GF-D8 (cell line): ENCODE measurements around the gene PRKCB.
"Not testable (repeated sequence)": the region's sequence is repeated elsewhere in the genome, so short reads cannot be mapped to it uniquely, and the experiment has no call there.

Experiments
- DNase-seq: peaks from one replicate; lab custom pipeline; 2025; lab: John Stamatoyannopoulos, UW

Gene PRKCB

DNA sequence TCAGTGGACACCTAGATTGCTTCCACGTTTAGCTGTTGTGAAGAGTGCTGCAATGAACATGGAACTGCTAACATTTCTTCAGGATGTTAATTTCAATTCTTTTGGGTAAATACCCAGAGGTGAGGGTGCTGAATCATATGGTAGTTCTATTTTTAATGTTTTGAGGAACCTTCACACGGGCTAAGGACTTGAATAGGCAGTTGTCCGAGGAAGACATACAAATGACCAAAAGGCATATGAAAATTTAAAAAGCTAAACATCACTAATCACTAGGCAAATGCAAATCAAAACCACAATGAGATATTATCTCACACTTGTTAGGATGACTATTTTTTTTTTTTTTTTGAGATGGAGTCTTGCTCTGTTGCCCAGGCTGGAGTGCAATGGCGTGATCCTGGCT, 173.3 kb downstream of the PRKCB start:
- no peak for DNase-seq

DNA sequence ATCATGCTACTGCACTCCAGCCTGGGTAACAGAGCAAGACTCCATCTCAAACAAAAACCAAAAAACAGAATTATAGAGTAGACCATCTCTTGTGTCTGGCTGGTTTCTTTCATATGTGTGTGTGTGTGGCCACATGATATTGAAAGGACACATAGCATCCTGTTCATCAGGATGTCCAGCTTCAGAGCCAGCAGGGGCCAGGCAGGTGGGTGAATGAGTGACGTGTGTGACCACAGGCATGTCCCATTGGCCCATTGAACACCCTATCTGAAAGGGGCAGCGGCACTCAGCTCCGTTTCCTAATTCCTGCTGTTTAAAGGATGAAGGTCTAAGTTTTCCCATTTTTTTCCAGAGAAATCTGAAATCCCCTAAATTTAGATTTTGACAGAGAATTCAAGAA, 174.2 kb downstream of the PRKCB start:
- no peak for DNase-seq

DNA sequence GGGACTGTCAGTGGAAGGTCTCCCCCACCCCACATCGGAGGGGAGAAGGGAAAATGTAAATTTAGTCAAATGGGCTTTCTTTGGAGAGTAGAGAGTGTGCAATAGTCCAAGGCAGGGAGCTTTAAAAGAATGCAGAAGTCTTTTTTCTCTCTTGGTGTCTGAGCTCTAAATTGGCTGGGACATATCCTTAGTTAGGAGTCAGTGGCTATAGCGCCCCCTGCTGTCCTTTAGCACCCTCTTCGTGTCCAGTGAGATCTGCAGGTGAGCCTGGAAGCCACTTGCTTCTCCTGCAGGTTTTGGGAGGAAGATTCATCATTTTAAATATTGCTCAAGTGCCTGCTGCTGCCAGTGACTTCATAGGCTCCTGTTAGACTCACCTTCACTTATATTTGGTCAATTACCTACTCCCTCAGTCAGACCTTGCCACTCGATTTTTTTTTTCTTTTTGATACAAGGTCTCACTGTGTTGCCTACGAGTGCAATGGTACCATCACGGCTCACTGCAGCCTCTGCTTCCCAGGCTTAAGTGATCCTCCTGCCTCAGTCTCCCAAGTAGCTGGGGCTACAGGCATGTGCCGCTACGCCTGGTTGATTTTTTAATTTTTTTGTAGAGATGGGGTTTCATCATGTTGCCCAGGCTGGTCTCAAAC, 174.8 kb downstream of the PRKCB start:
- DNase-seq, result peak; percentile 53

DNA sequence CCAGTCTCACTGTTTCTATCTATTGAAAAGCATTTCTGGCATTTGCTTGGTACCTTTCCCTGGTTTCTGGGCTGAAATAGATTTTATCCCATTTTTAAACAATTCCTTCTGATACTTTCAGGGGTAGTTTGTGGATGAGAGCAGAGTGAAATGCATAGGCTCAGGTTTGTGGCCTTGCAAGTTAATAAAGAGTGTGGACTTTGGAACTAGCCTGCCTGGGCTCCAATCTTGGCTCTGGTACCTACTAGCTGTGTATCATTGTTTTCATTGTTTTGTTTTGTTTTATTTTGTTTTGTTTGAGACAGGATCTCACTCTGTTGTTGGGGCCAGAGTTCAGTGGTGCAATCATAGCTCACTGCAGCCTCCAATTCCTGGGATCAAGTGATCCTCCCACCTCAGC, 175.5 kb downstream of the PRKCB start:
- no peak for DNase-seq

DNA sequence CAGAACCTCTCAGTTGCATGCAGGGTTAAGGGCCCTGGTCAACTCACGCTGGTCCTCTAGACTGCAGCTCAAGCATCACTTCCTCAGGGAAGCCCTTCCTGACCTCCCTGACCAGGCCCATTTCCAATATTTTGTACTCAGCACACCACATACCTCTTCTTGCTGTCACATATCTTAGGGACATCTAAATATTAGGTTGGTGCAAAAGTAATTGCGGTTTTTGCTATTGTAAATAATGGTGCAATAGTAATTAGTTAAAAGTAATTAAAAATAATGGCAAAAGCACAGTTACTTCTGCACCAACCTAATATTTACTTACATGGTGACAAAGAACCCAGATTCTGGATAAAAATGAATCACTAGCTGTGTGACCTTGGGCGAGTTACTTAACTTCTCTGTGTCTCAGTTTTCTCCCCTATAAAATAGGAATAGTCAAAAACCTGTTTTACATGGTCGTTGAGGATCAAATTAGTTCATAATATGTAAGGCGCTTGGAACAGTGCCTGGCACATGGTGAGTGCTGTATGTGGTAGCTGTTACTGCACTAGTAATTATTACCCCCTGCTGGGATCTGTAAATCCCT, 177.4 kb downstream of the PRKCB start:
- no peak for DNase-seq

DNA sequence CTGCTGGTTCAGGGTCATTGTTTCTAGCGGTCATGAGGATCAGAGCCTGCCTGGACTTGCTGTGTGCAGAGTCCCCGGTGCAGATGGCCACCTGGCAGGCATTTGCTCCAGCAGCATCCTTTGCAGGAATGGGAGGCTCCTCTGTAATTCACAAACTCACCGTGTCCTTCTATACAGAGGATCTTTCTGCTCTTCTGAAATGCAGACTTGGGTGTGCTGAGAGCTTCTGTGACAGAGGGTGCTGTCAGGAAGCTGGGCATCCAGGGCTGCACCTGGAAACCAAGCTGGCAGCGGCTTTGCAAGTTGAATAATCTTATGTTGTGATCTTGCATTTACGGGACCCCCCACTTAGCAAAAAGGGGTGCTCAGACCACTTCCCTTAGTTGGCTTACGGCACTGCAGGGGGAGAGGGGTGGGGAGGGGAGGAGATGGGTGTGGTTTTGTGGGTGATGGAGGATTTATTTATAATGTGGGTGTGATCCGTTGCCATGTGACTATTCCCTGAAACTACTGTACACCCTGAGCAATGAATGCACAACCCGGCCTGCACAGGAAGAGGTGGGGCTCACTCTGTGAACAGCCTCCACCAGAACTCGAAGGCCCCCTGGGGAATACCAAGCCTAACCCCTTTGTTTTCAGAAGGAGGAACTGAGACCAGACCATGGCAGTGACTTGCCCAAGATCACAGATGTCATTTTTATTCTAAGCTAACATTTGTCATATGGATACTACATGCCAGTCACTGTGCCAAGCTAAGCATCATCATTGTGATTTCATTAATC, 178.3 kb downstream of the PRKCB start:
- DNase-seq, result no peak

DNA sequence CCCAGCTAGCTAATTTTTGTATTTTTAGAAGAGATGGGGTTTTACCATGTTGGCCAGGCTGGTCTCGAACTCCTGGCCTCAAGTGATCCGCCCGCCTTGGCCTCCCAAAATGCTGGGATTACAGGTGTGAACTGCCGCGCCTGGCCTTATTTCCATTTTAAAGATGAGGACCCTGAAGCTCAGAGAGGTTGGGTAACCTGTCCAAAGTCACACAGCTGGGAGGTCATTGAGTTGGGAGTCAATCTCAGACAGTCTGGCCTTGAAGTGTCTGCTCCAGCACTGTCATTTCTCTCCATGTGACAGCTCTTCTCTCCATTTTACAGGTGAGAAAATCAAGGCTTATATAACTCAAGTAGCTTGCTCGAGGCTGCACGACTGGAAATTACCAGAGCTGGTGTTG, 179.2 kb downstream of the PRKCB start:
- not testable (repeated sequence) for DNase-seq

DNA sequence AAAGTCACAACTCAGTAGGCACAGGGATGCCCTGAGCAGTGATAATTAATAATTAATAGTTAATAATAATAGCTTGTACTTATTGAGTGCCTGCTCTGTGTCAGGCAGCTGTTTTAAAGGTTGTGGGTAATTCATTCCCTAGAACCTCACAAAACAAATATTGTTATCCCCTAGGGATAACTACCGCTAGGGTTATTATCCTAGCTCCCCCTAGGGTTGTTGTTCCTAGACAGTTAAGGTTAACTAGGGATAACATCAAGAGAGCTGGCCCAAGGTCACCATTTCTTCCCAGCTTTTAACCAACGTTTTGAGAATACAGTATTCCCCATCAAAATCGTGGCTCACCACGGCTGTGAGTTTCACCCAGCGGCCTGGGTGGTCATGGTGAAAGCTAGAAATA, 180.1 kb downstream of the PRKCB start:
- DNase-seq, result no peak

DNA sequence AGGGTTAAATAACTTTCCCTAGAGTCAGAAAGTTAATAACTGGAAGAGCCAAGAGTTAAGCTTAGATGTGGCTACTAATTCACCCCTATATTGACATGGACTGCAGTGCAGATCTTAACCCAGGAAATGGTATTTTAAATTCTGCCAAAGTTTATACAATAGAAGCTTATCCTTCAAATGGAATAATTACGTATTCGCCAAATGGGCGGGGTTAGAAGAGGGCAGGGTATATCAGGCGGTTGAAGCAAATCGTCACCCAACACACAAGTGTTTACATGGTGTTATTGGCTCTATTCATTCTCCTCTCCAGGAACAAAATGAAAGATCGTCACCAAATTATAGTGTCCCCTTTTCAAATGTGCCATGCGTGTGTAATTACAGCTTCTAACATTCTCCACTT, 182.7 kb downstream of the PRKCB start:
- DNase-seq, result no peak

DNA sequence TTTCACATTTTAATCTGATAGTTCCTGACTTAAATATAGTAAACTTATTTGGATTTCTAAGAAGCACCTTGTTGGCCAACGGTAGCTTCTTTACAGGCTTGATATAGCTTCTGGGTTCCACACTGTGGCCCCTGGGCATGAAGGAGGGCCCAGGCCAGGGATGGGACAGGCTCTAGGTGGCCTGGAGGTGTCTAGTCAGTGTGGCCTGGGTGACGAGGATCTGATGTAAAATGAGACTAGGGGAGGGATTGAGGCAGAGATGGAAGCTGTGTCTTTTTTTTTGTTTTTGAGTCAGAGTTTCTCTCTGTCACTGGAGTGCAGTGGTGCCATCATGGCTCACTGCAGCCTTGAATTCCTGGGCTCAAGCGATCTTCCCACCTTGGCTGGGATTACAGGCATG, 187.0 kb downstream of the PRKCB start:
- no peak for DNase-seq

DNA sequence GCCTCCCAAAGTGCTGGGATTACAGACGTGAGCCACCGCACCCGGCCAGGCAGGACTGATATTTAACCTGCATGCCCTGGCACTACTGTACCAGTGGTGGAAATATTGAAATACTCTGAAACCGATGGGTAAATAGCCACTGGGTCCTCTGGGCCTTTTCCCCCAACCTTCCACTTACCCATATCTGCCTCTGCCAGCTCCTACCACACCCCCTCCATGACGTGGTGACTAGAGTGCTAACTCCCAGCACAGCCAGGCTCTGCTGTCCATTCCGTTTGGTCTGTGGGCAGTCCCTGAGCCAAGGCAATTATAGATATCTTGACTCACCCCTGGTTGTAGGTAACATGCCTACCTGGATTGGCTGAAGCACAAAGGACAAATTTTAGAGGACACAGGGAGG, 187.8 kb downstream of the PRKCB start:
- DNase-seq, result no peak

DNA sequence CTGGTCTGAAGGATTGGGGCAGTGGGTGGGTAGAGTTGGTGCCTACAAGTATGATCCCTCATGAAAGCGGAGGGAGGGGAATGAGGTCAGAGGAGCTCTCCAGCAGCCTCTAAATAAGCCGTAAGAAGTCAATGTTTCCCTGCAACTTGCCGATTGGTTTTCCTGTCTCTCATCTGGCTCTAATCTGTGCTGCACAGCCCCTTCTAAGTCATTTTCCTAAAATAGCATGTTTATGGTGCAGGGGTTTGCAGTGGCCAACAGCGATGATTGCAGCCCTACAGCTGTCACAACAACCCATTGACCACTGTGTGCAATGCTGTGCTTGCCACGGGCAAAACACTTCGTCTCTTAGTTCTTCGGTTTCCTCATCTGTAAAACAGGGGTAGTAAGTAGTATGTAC, 189.2 kb downstream of the PRKCB start:
- no peak for DNase-seq

DNA sequence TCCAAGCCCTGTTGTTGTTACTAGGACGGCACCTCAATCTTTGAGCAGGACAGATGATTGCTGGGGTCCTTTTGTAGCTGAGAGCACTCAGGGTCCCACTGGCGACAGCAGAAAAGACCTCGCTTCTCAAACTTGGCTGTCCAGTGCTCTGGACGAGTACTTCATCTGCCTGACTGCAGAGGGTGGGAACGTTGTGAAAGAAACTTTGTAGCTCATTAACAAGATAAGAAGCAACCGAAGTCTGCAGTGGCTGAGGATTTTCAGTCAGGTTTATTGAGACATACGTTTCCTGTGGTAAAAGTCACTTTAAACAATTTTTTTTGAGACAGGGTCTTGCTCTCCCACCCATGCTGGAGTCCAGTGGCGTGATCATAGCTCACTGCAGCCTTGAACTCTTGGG, 191.7 kb downstream of the PRKCB start:
- DNase-seq, result no peak

DNA sequence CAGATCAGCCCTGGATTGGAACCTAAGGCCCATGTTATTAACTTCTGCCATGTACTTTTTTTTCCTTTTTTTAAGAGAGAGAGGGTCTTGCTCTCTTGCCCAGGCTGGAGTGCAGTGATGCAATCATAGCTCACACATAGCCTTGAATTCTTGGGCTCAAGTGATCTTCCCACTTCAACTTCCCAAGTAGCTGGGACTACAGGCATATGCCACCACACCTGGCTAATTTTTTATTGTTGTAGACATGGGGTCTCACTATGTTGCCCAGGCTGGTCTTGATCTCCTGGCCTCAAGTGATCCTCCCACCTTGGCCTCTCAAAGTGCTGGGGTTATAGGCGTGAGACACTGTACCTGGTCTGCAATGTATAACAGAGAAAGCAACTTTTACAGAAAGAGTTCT, 194.1 kb downstream of the PRKCB start:
- not testable (repeated sequence) for DNase-seq

DNA sequence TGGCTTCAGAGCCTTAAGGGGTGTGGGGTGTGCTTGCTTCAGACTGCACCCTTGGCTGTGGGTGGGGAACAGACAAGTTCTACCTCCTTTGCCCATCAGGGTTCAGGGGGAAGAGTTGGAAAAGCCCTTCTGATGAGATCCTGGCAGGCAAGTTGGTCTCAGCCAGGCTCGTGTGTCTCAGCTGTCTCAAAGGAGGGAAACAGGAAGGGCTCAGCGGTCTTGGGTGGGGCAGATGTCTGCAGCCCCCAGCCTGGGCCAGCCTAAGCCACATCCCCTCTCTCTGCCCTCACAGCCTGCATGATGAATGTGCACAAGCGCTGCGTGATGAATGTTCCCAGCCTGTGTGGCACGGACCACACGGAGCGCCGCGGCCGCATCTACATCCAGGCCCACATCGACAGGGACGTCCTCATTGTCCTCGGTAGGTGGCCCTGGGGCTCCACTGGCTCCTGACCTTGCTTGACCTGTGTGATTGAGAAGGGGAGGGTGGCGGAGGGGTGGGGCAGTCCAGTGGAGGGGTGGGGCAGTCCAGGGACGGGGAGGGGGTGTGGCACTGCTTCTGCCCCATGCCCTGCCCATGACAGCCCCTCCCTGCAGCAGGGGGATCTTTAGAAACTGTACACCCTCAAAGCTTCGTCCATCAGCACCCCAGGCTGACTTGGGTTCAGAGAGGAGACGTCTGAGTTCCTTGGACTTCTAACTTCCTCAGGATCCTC, 199.5 kb downstream of the PRKCB start:
- DNase-seq, result no peak

DNA sequence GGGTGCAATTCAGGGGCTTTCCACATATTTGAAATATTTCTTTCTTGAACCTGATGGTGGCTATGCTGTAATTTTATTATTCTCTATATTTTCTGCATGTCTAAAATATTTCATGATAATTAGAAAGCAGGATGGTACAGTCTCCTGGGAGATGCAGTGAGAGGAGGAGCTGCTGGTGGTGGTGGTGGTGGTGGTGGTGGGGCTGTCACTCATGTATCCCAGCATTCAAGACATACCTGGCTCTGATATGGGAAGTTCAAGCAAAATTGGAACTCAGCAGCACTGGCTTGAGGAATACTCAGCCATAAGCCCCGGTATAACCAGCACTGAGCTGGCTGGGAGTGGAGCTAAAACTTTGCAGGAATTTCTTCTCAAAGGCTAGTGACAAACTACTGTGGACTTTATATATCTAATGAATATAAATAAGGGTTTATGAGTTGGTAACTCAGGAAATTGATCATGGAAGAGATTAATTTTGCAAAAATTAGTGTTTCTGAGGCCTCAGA, 200.3 kb downstream of the PRKCB start:
- DNase-seq, result no peak

DNA sequence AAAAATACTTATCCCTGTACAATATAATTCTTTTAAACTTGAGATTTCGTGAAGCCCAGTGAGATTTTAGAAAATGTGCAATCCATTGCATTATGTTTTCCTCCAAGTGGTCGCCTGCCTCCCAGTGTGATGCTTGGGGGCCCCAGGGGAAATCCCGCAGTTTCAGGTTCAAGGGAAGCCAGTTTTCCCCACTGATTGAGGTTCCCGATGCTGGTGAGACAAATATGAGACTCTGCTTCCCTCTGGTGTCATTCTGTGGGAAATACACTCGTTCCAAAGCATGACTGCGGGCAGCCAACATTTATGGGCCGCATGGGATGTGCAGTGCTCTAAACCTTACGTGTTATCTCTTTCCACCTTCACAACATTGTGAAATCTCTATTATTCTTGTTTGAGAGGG, 200.8 kb downstream of the PRKCB start:
- no peak for DNase-seq

DNA sequence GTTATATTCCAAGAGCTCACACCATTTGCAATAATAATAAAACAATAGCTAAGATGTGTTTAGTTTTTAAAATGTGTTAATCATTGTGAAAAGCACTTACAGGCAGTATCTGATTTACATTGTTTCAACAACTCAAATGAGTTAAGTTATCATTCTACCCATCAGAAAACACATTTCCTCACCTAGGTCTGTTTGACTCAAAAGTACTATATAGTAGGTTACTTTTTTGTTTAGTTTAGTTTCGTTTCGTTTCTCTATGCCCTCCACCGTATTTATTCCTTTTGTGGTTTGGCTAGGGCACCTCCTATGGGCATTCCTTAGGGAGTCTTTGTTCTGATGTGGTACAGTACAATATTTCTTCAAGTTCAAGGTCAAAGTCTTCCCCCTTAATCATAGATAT, 201.6 kb downstream of the PRKCB start:
- no peak for DNase-seq

DNA sequence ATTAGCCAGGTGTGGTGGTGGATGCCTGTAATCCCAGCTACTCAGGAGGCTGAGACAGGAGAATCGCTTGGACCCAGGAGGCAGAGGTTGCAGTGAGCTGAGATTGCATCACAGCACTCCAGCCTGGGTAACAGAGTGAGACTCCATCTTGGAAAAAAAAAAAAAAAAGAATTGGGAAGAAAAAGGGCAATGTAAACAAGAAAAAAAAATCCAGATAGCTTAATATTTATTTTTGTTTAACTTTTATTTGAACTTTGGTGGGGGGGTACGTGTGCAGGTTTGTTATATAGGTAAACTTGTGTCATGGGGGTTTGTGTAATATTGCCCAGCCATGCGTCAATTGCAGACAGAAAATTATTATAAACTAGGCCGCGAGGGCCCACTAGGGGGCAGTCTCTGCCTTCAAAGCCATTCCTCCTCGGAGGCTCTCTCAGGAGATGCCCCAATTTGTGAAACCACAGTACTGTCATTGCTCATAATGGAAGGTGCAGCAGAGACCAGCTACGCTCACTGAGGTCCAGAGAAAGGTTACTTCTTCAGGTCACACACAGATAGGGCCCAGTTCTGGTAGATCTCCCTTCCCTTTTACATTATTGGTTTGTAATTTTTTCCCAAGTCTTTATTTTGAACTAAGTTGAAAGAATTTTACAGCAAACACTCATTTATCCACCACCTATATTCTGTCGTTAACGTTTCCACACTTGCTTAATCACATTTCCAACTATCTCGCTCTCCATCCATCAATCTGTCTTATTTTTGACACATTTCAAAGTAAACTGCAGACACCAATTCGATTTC, 206.2 kb downstream of the PRKCB start:
- DNase-seq, result no peak

DNA sequence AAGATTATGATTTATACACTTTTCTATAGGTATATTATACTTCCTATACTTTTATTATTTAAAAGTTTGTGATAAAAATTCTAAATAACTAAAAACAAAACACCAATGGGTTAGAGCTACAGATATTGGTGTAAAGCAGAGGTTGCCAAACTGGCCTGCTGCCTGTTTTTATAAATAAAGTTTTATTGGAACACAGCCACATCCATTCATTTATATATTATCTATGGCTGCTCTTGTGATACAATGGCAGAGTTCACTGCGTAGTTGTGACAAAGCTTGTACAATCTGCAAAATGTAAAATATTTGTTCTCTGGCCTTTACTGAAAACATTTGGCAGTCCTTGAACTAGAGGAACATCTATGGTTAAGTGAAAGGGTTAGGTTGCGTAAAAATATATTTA, 208.7 kb downstream of the PRKCB start:
- DNase-seq, result no peak

DNA sequence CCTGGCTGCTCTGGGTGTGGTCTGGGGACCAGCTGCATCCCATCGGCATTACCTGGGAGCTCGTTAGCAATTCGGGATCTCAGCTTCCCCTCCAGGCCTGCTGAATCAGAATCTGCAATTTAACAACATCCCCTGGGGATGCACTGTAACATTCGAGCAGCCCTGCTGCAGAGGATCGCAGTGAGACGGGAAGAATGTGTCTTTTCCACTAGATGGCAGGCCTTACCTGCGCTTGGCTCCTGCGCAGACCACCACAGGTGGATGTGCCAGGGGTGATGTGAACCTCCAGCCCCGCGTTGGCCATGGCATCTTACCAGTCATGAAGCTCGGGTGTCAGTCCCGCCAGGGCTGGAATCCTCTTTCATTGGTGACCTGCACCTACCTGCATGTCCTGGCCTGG, 209.9 kb downstream of the PRKCB start:
- DNase-seq, result no peak

DNA sequence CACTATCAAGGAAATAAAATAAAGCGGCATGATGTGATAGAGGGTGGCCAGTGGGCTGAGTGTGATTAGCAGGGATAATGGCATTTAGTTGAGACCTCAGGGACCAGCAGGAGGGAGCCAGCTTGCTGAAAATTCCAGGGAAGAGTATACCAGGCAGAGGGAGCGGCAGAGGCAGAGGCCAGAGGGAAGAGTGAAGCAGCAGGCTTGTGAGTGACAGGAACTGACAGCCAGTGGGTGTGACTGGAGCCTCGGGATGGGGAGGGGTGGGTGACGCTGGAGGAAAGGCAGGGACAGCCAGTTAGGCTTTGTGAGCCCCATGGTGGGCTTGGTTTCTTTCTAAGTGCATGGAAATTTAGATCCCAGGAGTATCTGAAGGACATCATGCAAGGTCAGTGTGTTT, 210.7 kb downstream of the PRKCB start:
- no peak for DNase-seq
